ENCODE results near the gene SUSD6.
"Not testable (repeated sequence)": the region's sequence is repeated elsewhere in the genome, so short reads cannot be mapped to it uniquely, and the experiment has no call there.

Gene SUSD6

DNA sequence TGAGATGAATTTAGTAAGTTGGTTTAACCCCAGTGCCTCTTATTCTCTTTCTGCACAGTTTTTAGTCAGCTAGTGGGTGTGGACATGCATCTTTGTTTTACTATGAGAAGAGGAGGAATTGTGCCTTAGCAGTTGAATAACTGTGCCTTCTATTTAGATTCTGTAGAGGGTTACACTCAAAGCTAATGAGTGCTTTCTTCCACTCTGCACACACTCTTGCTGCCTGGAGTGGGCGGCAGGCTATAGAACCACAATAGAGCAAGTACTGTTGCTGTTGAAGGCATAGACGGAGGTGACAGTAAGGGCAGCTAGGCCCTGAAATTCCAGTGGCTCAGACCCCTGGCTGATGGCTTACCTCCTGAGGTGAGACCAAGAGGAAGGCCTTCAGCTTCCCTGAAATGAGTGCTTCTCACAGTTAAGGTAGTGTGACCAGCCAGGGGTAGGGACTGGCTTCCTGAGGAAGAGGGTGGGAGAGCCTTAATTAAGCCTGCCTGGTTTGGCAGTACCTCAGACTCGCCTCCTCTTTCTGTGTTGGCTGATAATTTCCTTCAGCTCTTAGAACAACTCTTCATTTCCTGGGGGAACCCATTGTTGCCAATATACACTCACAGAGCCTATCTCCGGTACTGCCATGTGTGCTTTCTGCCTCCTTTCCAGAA lies 24.7 kb downstream of the SUSD6 start:
- H3K4me3 ChIP-seq (ENCODE audit: low read length) = no peak overlapping the region
- TF ChIP-seq, protein P1, sequence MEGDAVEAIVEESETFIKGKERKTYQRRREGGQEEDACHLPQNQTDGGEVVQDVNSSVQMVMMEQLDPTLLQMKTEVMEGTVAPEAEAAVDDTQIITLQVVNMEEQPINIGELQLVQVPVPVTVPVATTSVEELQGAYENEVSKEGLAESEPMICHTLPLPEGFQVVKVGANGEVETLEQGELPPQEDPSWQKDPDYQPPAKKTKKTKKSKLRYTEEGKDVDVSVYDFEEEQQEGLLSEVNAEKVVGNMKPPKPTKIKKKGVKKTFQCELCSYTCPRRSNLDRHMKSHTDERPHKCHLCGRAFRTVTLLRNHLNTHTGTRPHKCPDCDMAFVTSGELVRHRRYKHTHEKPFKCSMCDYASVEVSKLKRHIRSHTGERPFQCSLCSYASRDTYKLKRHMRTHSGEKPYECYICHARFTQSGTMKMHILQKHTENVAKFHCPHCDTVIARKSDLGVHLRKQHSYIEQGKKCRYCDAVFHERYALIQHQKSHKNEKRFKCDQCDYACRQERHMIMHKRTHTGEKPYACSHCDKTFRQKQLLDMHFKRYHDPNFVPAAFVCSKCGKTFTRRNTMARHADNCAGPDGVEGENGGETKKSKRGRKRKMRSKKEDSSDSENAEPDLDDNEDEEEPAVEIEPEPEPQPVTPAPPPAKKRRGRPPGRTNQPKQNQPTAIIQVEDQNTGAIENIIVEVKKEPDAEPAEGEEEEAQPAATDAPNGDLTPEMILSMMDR (conservative IDR thresholded peaks at IDR 0.05; ENCODE audit: low read length) = no peak
- no peak for DNase-seq (ENCODE audit: low read depth)

DNA sequence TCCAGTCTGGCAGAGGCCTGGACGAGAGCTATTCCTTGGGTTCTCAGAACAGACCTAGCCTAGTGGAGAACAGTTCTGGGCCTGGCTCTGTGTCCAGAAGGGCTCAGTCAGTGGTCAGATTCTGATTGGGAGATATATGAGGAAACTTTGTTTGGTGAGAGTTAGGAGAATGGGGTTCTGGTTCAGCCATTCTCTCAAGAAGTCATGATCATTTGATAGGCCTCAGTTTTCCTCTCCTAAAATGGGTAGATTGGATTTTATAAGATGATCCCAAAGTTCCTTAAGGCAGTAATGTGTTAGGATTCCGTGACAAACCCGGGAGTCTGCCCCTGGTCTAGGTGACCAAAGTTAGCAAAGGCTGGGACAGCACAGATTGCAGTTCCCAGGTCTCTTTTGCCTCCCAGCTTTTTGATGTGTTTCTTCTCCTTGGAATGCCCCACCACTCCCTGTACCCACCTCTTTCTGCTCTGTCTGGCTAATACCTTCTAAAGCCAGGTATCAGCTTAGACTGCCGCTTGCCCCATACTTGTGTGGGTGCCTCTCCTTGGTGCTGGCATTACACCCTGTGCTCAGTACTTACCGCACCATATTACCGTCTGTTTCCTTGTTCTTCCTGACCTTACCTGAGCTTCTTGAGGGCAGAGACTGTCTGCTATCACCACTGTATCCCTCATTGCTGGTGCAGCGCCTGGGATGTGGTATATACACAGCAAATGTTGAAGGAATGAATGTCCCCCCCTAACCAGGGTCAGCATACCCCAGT lies 25.5 kb downstream of the SUSD6 start:
- no peak overlapping the region for H3K4me3 ChIP-seq (ENCODE audit: low read length)
- TF ChIP-seq, protein P1 (conservative IDR thresholded peaks at IDR 0.05; ENCODE audit: low read length) = no peak

DNA sequence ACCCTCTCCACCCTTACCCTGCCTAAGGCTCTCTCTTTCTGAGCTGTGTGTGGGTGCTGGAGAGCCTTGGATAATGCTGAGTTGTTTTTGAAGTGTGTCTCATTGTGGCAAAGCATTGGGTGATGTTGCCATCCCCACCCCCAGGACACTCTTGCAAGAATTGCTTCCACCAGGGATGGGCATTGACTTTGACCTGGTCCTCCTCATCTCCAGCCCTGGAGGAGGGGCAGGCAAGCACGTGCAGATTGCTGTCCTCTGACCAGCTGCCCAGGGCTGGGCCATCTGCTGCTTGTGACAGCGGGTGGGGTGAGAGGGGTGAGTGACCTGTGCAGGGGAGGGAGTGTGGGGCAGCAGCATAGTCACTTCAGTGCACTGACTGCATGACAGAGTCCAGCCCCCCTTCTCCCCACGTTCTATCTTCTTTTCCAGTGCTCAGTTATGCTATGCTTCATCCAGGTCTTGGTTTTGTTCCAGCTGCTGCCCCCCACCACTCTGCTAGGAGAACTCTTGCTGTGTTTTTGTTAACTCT lies 26.2 kb downstream of the SUSD6 start:
- TF ChIP-seq, protein P1 (conservative IDR thresholded peaks at IDR 0.05; ENCODE audit: low read length) = no peak
- DNase-seq (ENCODE audit: low read depth) = no peak
- no peak overlapping the region for H3K4me3 ChIP-seq (ENCODE audit: low read length)

More for the DNA sequence above, 25.5 kb downstream of the SUSD6 start:
- DNase-seq (ENCODE audit: low read depth) = no peak

DNA sequence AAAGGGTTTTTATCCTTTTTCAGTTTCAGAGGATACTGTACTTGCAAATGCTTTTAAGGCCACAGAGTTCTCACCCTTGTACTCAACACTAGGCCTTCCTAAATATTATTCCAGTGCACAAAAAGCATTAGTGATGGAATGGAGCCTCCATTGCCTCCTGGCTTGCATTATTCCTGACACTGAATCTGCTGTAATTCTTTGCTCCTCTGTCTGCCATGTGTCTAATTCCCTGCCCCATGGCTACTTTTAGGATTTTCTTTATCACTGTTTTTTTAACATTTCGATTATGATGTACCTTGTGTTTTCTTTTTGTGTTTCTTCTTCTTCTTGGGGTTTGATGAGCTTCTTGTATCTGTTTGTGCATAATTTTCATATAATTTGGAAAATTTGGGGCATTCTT lies 29.5 kb downstream of the SUSD6 start:
- TF ChIP-seq, protein P1 (conservative IDR thresholded peaks at IDR 0.05; ENCODE audit: low read length) = no peak

DNA sequence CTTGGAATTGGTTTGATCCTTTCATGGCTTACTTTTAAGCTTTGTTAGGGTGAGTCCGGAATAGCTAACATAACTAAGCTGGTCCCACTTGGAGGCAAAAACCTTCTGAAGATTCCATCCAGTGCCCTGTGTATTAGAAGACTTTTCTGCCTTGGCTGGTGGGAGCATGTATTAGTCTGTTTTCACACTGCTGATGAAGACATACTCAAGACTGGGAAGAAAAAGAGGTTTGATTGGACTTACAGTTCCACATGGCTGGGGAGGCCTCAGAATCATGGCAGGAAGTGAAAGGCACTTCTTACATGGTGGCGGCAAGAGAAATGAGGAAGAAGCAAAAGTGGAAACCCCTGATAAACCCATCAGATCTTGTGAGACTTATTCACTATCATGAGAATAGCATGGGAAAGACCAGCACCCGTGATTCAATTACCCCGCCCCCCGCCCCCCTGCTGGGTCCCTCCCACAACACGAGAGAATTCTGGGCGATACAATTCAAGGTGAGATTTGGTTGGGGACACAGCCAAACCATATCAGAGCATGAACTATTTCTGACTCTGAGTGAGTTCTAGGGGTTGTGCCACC lies 30.9 kb downstream of the SUSD6 start:
- H3K4me3 ChIP-seq (ENCODE audit: low read length); DNase-seq (ENCODE audit: low read depth): not testable (repeated sequence)

More for the DNA sequence above, 29.5 kb downstream of the SUSD6 start:
- no peak overlapping the region for H3K4me3 ChIP-seq (ENCODE audit: low read length)
- DNase-seq (ENCODE audit: low read depth) = no peak

DNA sequence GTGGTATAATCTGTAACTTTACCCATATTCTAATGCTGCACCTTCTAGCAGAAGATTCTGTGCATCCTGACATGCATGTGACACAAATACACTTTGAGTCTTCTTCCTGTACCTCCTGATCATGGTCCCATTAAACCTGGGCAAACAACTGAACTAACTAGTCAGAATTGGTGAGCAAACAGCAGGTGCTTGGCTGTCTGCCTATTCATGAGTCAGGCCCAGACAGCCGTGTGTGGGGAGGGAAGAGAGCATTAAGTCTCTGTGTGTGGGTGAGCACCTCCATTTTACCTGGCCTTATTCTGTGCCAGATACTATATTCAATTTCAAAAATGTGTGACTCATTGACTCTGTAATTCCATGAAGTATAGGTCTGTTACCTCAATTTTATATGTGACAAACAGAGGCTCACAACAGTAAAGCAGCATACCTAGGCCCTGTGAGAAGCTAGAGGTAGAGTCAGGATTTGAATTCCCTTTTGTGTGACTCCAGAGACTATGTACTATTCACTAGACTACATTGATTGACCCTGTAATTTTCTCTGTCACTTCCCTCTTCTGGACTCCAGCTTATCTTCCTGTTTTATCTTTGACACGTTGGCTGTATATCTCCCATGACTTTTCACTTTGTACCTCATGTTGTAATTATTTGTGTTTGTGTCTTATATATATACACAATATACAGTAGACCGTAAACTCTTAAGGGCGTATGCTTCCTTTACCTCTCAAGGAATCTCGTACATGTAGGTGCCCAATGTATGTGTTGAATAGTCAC lies 32.2 kb downstream of the SUSD6 start:
- DNase-seq (ENCODE audit: low read depth) = no peak
- TF ChIP-seq, protein P1 (conservative IDR thresholded peaks at IDR 0.05; ENCODE audit: low read length) = no peak

DNA sequence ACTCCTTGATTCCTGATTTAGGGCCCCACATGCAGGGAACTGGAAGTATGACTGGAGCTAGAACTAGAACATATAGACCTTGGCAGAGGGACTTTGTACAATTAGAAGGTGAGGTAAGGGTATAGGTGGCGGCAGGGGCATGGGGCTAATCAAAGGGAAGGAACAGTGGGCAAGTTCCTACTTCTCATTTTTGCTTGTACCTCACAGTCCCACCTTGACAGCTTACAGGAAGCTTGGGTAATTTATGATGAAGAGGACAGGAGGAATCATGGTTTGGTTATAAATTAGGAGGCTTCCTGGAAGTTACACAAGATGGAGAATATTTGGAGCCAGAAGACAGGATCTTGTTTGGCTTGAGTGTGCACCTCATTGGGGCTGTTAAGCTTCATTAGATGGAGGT lies 33.4 kb downstream of the SUSD6 start:
- no peak for DNase-seq (ENCODE audit: low read depth)
- TF ChIP-seq, protein P1 (conservative IDR thresholded peaks at IDR 0.05; ENCODE audit: low read length) = no peak
- H3K4me3 ChIP-seq (ENCODE audit: low read length) = no peak overlapping the region

More for the DNA sequence above, 32.2 kb downstream of the SUSD6 start:
- no peak overlapping the region for H3K4me3 ChIP-seq (ENCODE audit: low read length)

Data from AG10803 (cell line).